Transverse colon (tissue), 4 donors: ENCODE data around the gene LRRC61.

Experiments used
- EP300 ChIP-seq: sonication (generic); formaldehyde crosslinking; IDR thresholded peaks from one replicate; pipeline ENCODE4 v1.6.1; 2017; ENCODE audit warnings: antibody characterized with exemption, low read depth
- POLR2A ChIP-seq: fragments of 450-650 bp; IDR thresholded peaks from one replicate; pipeline ENCODE4 v1.6.1; 2016; ENCODE audit warnings: antibody characterized with exemption, mild to moderate bottlenecking, moderate library complexity
- POLR2AphosphoS5 ChIP-seq, 3 donors: sonication (generic); formaldehyde crosslinking; IDR thresholded peaks; one replicate each; pipeline ENCODE4 v1.6.1; 2016; ENCODE audit warnings: antibody characterized with exemption in 3 of 3
- TF ChIP-seq, protein P1 (sequence below), 5 experiments: fragments of 200-600 bp in 3 of 5; fragments of 450-650 bp in 2 of 5; sonication (generic) in 3 of 5; IDR thresholded peaks; 1 replicate in 2 of 5; 2 replicates in 3 of 5; pipeline ENCODE4 v1.5.1; 2016 to 2017; ENCODE audit warnings: antibody characterized with exemption in 5 of 5, inconsistent platforms in 3 of 5, mild to moderate bottlenecking in 2 of 5, moderate library complexity in 1 of 5

DNA sequence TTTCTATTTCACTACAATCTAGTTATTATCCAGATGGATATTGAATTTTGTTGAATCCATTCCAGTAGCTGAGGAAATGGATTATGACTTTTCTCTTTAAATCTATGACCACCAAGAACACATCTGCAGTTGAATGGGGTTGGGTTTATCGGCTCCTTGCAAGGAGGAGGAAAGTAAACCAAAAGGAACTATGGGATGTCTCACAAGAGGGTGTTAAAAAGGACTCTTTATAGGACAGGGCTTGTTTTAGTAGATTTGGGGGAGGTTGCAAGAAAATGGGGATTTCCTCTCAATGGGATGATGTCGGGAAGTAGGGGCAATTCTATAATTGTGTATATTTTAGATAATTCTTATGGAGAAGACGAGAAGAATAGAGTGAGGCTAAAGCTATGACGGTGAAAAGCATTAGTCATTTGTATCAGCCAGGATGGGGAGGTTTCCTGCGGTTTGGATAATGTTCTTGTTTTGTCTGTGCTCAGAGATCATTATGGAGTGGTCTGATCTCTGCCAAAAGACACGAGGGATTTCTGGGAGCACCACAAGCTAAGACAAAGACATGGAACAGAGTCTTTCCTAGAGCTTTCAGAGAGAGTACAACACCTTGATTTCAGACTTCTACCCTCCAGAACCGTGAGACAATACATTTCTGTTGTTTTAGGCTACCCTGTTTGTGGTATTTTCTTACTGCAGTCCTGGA is 5.3 kb upstream of the LRRC61 start:
- TF ChIP-seq, protein P1, sequence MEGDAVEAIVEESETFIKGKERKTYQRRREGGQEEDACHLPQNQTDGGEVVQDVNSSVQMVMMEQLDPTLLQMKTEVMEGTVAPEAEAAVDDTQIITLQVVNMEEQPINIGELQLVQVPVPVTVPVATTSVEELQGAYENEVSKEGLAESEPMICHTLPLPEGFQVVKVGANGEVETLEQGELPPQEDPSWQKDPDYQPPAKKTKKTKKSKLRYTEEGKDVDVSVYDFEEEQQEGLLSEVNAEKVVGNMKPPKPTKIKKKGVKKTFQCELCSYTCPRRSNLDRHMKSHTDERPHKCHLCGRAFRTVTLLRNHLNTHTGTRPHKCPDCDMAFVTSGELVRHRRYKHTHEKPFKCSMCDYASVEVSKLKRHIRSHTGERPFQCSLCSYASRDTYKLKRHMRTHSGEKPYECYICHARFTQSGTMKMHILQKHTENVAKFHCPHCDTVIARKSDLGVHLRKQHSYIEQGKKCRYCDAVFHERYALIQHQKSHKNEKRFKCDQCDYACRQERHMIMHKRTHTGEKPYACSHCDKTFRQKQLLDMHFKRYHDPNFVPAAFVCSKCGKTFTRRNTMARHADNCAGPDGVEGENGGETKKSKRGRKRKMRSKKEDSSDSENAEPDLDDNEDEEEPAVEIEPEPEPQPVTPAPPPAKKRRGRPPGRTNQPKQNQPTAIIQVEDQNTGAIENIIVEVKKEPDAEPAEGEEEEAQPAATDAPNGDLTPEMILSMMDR (IDR thresholded peaks at IDR 0.05): no peak
- no peak for TF ChIP-seq POLR2A
- TF ChIP-seq EP300: no peak
- TF ChIP-seq POLR2AphosphoS5 (IDR thresholded peaks at IDR 0.05): no peak
